Stimulated activated naive CD8-positive, alpha-beta T cell treated with anti-CD3 and anti-CD28 coated beads, Interleukin-15, Interleukin-2, amounts not matched to agents 100 ng/mL and 50 ng/mL, for 24 hours (primary cell): ENCODE results near the gene PABPN1L.
A peak's percentile ranks its signal among the peaks of the same experiment; 100 is the strongest.

Experiments
- H3K27ac Mint-ChIP-seq: one replicate; pipeline ENCODE4 v1.8.0; 2021; ENCODE audit warnings: mild to moderate bottlenecking, mixed read lengths
- H3K27me3 Mint-ChIP-seq: one replicate; pipeline ENCODE4 v1.8.0; 2021; ENCODE audit warnings: mixed read lengths
- H3K36me3 Mint-ChIP-seq: one replicate; pipeline ENCODE4 v1.8.0; 2021; ENCODE audit warnings: low read depth, mixed read lengths
- H3K4me1 Mint-ChIP-seq: one replicate; pipeline ENCODE4 v1.8.0; 2021; ENCODE audit warnings: low read depth, mixed read lengths
- H3K4me3 Mint-ChIP-seq: one replicate; pipeline ENCODE4 v1.8.0; 2021; ENCODE audit warnings: mild to moderate bottlenecking, mixed read lengths
- H3K9me3 Mint-ChIP-seq: one replicate; pipeline ENCODE4 v1.8.0; 2021; ENCODE audit warnings: mixed read lengths

PABPN1L gene

GRCh38 chr16:88815227-88815626 is 51.2 kb downstream of the PABPN1L start:
- Mint-ChIP-seq H3K27ac (no peak overlapping the region), H3K27me3 (no peaks in the 10 kb centered on the region), H3K4me3 (no peak overlapping the region), H3K4me1 (peaks cover 6% of the 10 kb centered on the region), H3K9me3 (no peaks in the 10 kb centered on the region), H3K36me3 (peaks cover 2% of the 10 kb centered on the region)

GRCh38 chr16:88814144-88814502 is 52.3 kb downstream of the PABPN1L start:
- peaks cover 11% of the 10 kb centered on the region for H3K36me3 Mint-ChIP-seq
- H3K4me3 Mint-ChIP-seq, result peak overlapping the region; percentile 33
- peaks cover 17% of the 10 kb centered on the region for H3K4me1 Mint-ChIP-seq
- no peaks in the 10 kb centered on the region for H3K27me3 Mint-ChIP-seq
- no peaks in the 10 kb centered on the region for H3K9me3 Mint-ChIP-seq
- no peak overlapping the region for H3K27ac Mint-ChIP-seq
